NCI-H2107 treated with DMSO at 0.1 percent for 48 hours (cell line): ENCODE measurements around the gene DBI.

Experiments used
- DNase-seq: peaks from one replicate; lab custom pipeline; 2025; ENCODE audit not compliant: unreplicated experiment; lab: John Stamatoyannopoulos, UW

DBI gene

DNA sequence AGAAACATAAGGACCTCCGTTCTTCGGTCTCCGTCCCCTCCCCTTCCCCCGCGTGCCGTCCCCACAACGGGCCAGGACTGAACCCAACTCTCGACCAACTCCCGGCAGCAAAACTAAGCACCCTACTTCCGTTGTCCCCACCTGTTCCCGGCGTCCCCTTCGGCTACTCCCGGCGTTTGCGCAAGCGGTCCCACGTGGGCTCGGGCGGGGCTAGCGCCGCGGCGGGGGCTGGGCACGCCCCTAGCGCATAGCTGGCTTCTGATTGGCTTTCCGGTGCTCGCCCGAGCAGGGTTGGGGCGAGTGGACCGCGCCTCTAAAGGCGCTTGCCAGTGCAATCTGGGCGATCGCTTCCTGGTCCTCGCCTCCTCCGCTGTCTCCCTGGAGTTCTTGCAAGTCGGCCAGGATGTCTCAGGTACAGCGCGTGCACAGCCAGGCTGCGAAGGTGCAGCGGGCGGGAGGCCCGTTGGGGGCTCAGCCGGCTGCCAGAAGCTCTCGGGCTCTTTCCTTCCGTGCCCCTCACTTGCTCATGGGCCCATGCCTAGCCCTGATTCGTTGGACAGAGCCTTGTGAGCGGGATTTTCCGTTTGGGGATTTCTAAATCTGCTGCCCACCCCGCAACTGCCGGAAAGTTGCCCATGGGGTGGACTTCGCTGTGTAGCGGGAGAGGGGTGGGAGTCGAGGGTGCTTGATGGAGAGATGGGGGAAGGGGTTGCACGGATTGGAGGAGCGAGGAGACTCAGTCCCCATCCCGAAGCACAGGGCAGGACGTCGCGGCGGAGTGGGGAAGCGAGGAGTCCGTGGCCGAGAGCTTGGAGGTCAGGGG is at the start of gene DBI, which contains the start of gene C2orf76:
DBI (plus strand) TSS at position 329 of the 823 bp plus-strand sequence; CDS start at position 404, 75 bp downstream.
C2orf76 (minus strand) TSS at position 186 of the 823 bp plus-strand sequence. CDS start 26,875 bp downstream, outside the sequence.
- peak; percentile 81 for DNase-seq

GRCh38 chr2:119317554-119317953 is 49.2 kb upstream of the DBI start:
- DNase-seq: no peak

- DNase-seq: peak; percentile 2
Measured at GRCh38 chr2:119319593-119319992, 47.2 kb upstream of the DBI start.

DNA sequence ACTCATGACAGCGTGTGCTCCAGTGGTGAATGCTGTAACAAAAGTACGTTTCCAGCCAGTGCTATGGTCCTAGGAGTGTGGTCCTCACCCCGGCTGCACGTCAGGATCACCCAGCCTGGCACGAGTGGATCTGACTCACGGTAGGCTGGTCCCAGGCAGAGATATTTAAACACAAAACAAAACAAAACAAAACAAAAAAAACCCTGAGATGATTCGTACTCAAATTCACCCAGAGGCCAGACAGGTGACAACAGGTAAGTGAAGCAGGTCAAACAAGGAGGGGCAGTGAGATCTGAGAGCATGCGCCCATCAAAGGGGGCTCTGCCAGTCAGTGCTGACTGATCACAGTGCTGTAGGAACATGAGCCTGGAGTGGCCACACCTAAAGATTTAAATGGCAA is 43.3 kb upstream of the DBI start:
- no peak for DNase-seq

- DNase-seq: no peak
Measured at GRCh38 chr2:119324685-119325270, 42.0 kb upstream of the DBI start.

DNA sequence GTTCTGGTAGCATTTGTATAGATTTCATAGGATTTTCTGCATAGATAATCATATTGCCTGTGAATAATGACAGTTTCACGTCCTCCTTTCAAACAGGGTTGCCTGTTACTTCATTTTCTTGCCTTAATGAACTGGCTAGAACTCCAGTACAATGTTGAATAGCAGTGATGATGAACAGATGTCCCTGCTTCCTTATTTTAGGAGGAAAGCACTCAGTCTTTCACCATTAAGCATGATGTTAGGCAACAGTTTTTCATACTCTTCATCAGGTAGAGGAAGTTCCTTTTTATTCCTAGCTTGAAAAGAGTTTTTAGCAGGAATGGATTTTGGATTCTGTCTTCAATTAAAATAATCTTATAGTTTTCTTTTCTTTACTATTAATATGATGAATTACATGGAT is 39.8 kb upstream of the DBI start:
- DNase-seq: no peak

DNA sequence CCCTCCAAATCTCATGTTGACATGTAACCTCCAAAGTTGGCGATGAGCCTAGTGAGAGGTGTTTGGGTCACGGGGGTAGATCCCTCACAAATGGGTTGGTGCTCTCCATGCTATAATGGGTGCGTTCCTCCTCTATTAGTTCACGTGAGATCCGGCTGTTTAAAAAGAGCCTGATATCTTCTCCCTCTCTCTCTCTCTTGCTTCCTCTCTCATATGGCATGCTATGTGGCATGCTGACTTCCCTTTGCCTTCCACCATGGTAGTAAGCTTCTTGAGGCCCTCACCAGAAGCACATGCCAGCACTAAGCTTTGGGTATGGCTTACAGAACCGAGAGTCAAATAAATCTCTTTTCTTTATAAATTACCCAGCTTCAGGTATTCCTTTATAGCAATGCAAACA is 39.3 kb upstream of the DBI start:
- no peak for DNase-seq

DNA sequence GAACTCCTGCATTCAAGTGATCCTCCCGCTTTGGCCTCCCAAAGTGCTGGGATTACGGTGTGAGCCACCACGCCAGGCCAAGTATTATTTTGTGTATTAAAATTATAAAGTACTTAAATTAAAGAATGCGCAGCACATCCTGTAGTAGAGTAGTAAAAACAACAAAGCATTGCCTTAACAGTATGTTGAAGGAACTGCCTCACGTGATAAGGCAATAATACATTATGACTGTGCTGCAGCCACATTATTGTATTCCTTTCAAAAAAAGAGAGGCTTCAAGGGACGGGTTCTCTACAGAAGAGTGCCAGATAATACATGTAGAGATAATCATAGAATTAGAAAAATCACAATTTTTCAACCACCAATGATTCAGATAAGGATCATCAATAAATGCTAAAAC is 33.8 kb upstream of the DBI start:
- DNase-seq: no peak

DNA sequence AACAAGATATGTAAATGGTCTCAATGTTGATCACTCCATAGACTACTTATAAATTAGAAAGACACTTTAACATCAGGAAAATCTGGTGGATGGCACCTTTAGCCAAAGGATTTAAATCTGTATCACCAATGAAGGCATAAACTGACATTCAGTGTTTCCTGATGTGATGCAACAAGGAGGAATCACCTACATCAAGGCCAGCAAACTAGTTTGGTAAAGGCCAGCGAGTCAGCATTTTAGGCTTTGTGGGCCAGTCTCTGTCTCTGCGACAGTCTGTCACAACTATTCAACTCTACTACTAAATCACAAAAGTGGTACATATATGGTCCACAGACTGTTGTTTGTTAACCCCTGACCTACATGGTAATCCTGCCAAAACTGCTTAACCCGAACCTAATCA is 33.4 kb upstream of the DBI start:
- no peak for DNase-seq

GRCh38 chr2:119333833-119334232 is 32.9 kb upstream of the DBI start:
- DNase-seq: no peak

DNA sequence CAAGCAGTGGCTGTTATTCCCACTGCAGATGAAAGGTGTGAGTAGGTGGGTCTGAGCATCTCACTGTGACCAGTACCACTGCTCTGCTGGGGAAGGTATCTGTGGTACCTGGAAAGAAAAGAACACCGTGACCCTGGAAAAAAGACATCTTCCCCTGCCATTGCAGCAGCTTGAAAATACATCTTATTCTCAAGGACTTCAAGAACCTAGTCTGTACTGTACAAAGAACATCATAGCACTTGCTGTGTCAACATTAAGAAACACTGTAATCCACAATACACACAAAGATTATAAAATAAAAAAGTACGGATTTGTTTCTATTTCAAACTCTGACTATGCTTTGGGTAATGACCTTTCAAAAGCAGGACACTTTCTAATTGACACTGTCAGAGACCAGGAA is 29.0 kb upstream of the DBI start:
- no peak for DNase-seq

DNA sequence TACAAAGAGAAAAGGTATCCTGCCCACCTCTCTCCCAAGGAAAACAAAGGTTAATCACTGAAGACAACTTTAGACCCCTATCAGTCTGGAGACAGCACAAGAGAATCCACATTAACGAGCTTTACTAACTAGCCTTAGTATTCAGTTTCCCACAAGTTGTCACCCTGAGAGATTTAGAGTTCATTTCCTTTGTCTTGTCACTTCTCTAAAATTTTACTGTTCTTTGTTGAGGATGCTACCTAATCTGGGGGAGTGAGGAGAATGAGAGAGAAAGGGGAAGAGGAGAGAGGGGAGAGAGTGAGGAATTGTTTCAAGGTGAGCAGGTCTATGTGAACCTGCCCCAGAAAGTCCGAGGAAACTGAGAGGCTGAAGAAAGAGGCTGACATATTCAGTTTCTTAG is 28.5 kb upstream of the DBI start:
- no peak for DNase-seq

DNA sequence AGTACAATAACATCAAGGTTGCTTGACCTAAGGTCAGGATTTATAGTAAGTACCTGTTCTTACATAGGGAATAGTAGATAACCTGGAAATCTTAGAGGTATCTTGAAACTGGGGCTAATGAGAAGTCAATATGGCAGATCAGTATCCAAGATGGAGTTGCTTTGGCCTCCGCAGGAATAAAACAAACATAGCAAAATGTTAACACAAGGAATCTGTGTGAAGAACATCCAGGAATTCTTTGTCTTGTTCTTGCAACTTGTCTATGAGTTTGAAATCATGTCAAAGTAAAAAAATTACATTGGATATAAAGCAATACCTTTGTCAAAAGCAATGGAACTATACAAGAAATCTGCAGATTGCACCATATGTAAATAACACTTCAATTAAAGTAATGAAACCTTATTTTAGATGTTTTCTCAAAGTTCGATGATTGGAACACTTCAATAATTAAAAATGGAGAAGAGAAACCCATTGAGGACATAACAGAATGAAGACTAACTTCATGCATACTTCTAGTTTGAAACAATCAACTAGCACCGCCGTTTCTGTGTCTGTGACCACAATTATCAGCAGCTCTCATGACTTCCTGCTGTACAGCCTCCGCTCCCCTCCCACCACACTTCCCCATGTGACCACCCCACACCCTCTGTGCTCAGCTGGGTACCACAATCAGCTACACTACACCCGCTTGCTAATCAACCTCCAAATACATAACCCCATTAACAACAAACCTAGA is 27.8 kb upstream of the DBI start:
- no peak for DNase-seq

DNA sequence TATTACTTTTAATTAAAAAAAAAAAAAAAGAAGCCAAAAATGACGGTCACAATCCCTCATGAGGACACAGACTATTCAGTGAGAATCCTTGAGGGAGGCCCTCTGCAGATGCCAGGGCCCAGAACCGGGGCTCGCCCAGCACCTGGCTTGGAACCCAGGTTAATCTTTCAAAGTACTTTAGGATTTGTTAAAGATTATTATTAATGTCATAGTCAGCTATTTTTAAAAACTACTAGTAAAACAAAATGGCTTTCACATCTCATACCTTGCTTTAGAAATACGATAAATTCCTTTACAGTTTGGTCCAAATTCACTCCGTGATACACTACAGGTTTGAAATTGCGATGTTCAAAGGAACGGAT is 27.2 kb upstream of the DBI start:
- DNase-seq: no peak

DNA sequence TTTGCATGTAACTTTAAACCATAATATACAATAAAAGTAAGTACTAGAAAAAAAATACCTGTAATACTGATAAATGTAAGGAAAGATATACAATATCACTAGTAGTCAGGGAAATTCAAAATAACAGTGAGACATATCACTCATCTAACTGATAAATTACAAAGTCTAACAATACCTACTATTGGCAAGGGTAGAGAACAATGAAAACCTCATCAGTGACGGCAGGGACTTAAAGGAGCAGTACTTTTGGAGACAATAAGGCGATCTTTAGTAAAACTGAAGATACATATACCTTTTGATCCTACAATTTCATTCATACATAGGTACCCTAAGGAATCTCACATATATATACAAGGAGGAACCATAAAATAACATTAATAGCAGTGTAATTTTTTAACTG is 25.1 kb upstream of the DBI start:
- no peak for DNase-seq

DNA sequence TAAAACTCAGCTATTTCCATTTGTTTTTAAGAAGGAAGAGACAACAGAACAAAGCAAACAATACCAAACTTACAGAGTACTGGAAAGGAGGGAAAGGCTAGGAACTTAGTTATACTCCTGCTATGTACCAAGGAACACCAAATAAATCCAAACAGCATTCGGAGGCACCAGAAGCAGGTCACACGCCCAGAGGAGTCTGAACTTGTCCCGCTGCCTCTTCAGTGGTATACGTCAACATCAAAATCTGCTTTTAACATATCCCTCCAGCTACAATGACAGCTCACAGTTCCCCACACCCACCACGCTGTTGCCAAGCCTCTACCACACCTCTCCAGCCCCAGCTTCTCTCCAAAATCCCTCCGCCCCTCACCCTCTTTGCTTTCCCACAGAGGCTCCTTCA is 17.5 kb upstream of the DBI start:
- no peak for DNase-seq

DNA sequence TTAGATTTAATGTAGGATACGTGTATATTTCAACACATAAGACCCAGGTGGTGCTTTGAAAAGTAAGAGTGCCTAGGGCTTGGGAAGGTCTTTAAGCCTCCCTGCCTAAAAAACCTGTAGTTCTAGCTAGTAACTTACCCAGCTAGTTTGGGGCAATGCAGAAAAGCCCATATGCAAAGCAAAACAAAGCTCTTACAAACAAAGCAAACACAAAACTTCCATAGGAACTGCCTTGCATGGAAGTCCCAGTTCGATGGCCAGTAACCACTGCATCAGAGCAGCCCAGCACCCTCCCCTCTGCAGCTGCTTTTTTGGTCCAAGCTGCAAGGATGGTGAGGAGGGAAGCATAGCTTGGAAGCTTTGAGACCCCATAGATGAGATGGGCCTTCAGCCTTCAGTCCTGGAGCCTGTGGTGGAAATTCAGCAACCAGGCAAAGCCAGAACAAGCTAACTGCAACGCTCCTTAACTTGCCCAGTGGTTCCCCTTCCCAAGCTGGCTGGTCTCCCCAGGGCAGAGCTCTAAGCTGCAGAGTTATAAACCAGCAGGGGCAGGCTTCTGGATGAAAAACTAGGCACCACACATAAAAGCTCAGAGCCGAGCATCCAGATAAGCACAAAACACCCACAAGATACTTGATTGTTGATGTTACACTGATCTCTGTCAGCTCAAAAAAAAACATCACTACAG is 16.3 kb upstream of the DBI start:
- no peak for DNase-seq

GRCh38 chr2:119352357-119352756 is 14.4 kb upstream of the DBI start:
- no peak for DNase-seq

DNA sequence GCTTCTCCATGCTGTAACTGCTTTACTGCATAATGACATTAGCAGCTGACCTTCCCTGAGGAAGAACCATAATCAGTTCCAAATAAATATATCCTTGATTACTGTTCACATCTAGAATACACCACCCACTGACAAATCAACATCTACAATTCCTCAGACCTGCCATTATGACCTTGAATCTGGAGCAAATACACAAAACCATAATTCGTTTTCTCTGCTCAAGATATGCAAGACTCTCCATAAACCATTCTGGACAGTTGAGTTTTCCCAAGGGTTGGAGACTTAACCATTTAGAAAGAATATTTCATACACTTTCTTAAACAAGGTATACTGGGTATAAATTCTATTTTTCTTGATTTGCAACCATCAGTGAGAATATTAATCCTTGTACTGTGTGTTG is 11.9 kb upstream of the DBI start:
- DNase-seq: no peak

DNA sequence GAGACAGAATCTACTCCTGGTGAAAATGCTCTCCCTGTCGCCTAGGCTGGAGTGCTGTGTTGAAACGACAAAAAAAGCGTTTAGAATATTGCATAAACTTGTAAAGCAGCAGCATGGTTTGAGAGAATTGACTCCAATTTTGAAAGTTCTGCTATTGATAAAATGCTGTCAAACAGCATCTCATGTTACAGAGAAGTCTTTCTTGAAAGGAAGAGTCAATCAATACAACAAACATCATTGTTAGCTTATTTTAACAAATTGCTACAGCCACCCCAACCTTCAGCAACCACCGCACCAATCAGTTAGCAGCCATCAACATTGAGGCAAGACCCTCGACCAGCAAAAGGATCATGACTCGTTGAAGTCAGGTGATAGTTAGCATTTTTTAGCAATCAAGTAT is 7.0 kb upstream of the DBI start:
- DNase-seq: no peak

DNA sequence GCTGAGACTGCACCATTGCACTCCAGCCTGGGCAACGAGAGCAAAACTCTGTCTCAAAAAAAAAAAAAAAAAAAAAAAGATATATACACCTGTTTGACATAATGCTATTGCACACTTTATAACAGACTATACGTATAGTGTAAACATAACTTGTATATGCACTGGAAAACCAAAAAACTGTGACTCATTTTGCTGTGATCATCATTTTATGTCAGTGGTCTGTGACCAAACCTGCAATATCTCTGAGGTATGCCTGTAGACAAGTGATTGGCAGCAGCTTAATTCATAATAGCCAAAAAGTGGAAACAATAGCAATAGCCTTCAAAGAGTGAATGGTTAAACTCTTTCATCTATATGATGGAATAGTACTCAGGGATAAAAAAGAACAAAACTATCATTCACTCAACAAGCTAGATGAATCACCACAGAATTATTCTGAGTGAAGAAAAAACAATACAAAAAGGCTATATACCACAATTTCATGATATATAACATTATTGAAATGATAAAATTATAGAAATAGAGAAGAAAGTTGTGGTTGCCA is 6.3 kb upstream of the DBI start:
- no peak for DNase-seq
